K562 (cell line): Measurements from ENCODE around the gene CCR7. TPM values are rescaled to one million over a fixed set of nuclear protein-coding genes. Genes with fewer than 3 reads are reported as not detected.

Experiments
- ATAC-seq: fragments of 200-7000 bp; cut with Tn5 transposase; 3 replicates; pipeline ENCODE4 v1.9.1; 2020; ENCODE audit warnings: moderate library complexity
- BruUV-seq: library from RNA; stranded (reverse); fragments of 400-500 nt; replicated peaks from 2 replicates; lab custom pipeline; 2021; lab: Mats Ljungman, UMichigan
- CTCF ChIA-PET: fragments of 300-600 bp; formaldehyde crosslinking; extraction: SDS; loops from one replicate; lab custom pipeline; 2021; ENCODE audit warnings: low intra/inter-chr PET ratio; lab: Yijun Ruan, JAX
- POLR2A ChIA-PET: fragments of 300-600, 350-650 bp; sonication (Branson Sonifier 250); formaldehyde crosslinking; extraction: SDS; loops from one replicate; lab custom pipeline; 2021; ENCODE audit warnings: antibody characterized with exemption, inconsistent platforms; lab: Yijun Ruan, JAX
- DNase-seq, 4 experiments: peaks; one replicate each; pipeline versions ENCODE4 v3.0.0 to v3.0.0-alpha.2; 2011 to 2018; ENCODE audit warnings: low spot score in 3 of 4, mixed read lengths in 3 of 4; ENCODE audit errors: extremely low read depth in 1 of 4
- FAIRE-seq: peaks from 2 replicates; lab custom pipeline; 2011; peaks lifted over from hg19 to GRCh38; lab: Jason Lieb, UNC
- H2AFZ ChIP-seq: 2 replicates; pipeline ENCODE4 v1.6.0; 2011; ENCODE audit warnings: low read depth, low read length, control low read depth, inconsistent platforms
- H3K27ac ChIP-seq: fragments of 200-600 bp; 3 replicates; pipeline ENCODE4 v1.8.0; 2011; ENCODE audit warnings: low read depth, mild to moderate bottlenecking, control low read depth, inconsistent platforms, low read length, moderate library complexity, mixed read lengths; ENCODE audit errors: extremely low read depth
- H3K27me3 ChIP-seq, 2 experiments: fragments of 300-600 bp in 1 of 2; 2 replicates in 1 of 2; 3 replicates in 1 of 2; pipeline versions ENCODE4 v1.6.0 to v1.8.0; 2011; ENCODE audit warnings: inconsistent platforms in 2 of 2, low read length in 2 of 2, mild to moderate bottlenecking in 1 of 2, mixed read lengths in 1 of 2, moderate library complexity in 1 of 2; ENCODE audit not compliant: control insufficient read depth in 2 of 2, insufficient read depth in 2 of 2
- H3K36me3 ChIP-seq: fragments of 300-600 bp; 3 replicates; pipeline ENCODE4 v1.8.0; 2011; ENCODE audit warnings: mild to moderate bottlenecking, low read length, inconsistent platforms; ENCODE audit not compliant: control insufficient read depth, insufficient read depth
- H3K4me1 ChIP-seq, 2 experiments: fragments of 200-600 bp in 1 of 2; replicated peaks in 1 of 2; 2 replicates in 1 of 2; 3 replicates in 1 of 2; pipeline versions ENCODE4 v1.5.1 to v1.8.0; 2011; ENCODE audit warnings: inconsistent platforms in 2 of 2, low read length in 2 of 2, mild to moderate bottlenecking in 1 of 2, mixed read lengths in 1 of 2, moderate library complexity in 1 of 2; ENCODE audit not compliant: control insufficient read depth in 2 of 2, insufficient read depth in 2 of 2
- H3K4me2 ChIP-seq: 2 replicates; pipeline ENCODE4 v1.6.1; 2011; ENCODE audit warnings: low read length, control low read depth, inconsistent platforms, mixed read lengths; ENCODE audit not compliant: insufficient read depth
- H3K4me3 ChIP-seq: fragments of 200-600 bp; sonication (generic), shearing (Covaris generic); 2 replicates; pipeline ENCODE4 v1.5.1; 2016; ENCODE audit warnings: control low read depth, inconsistent platforms
- H3K79me2 ChIP-seq: fragments of 200-600 bp; 3 replicates; pipeline ENCODE4 v1.8.0; 2011; ENCODE audit warnings: low read length, inconsistent platforms; ENCODE audit not compliant: control insufficient read depth, insufficient read depth
- H3K9ac ChIP-seq, 2 experiments: 2 replicates each; pipeline versions ENCODE4 v1.6.0 to v1.6.1; 2011; ENCODE audit warnings: low read depth in 2 of 2, low read length in 2 of 2, control low read depth in 1 of 2, inconsistent platforms in 1 of 2, mild to moderate bottlenecking in 1 of 2, mixed read lengths in 1 of 2; ENCODE audit not compliant: insufficient read depth in 1 of 2
- H3K9me1 ChIP-seq: one replicate; pipeline ENCODE4 v1.6.0; 2011; ENCODE audit warnings: inconsistent platforms, mild to moderate bottlenecking, low read length, moderate library complexity; ENCODE audit not compliant: control insufficient read depth, insufficient read depth
- H3K9me3 ChIP-seq: replicated peaks from 2 replicates; pipeline ENCODE4 v1.5.1; 2011; ENCODE audit warnings: low read depth, low read length, inconsistent platforms; ENCODE audit not compliant: control insufficient read depth, insufficient read depth
- H4K20me1 ChIP-seq: replicated peaks from 2 replicates; pipeline ENCODE4 v1.6.1; 2011; ENCODE audit warnings: low read length, inconsistent platforms, mixed read lengths; ENCODE audit not compliant: control insufficient read depth, insufficient read depth
- ADNP ChIP-seq: fragments of 200-800 bp; sonication (Bioruptor generic); IDR thresholded peaks from 2 replicates; pipeline ENCODE4 v1.6.1; 2016; ENCODE audit warnings: missing genetic modification characterization, missing compliant biosample characterization
- ARNT ChIP-seq, 2 experiments: fragments of 450-650 bp; IDR thresholded peaks; 2 replicates each; pipeline ENCODE4 v1.6.1; 2016; ENCODE audit warnings: mild to moderate bottlenecking in 1 of 2
- ATF1 ChIP-seq, 2 experiments: fragments of 450-650 bp in 1 of 2; IDR thresholded peaks; 2 replicates each; pipeline ENCODE4 v1.6.1; 2016; ENCODE audit warnings: missing compliant biosample characterization in 1 of 2, missing genetic modification characterization in 1 of 2
- BCOR ChIP-seq: fragments of 450-650 bp; IDR thresholded peaks from 2 replicates; pipeline ENCODE4 v1.6.1; 2016
- DACH1 ChIP-seq: fragments of 450-650 bp; IDR thresholded peaks from 2 replicates; pipeline ENCODE4 v1.6.1; 2018; ENCODE audit not compliant: partially characterized antibody
- ESRRA ChIP-seq: fragments of 450-650 bp; IDR thresholded peaks from 2 replicates; pipeline ENCODE4 v1.6.1; 2014; ENCODE audit warnings: low read depth, mild to moderate bottlenecking, moderate library complexity, borderline replicate concordance
- HDGF ChIP-seq: fragments of 450-650 bp; IDR thresholded peaks from 2 replicates; pipeline ENCODE4 v1.6.1; 2016
- IFI16 ChIP-seq: fragments of 250-450 bp; sonication (Bioruptor Pico); IDR thresholded peaks from 2 replicates; pipeline ENCODE4 v2.1.2; 2022; ENCODE audit warnings: mild to moderate bottlenecking, inconsistent platforms
- LARP7 ChIP-seq: fragments of 450-650 bp; IDR thresholded peaks from 2 replicates; pipeline ENCODE4 v1.6.1; 2016
- NFATC3 ChIP-seq: fragments of 450-650 bp; IDR thresholded peaks from 2 replicates; pipeline ENCODE4 v1.6.1; 2017; ENCODE audit warnings: mild to moderate bottlenecking
- NFYB ChIP-seq: IDR thresholded peaks from 2 replicates; pipeline ENCODE4 v1.6.1; 2011; ENCODE audit warnings: mild to moderate bottlenecking, moderate library complexity; ENCODE audit not compliant: insufficient read length; ENCODE audit errors: extremely low read depth
- PHB2 ChIP-seq: fragments of 450-650 bp; IDR thresholded peaks from 2 replicates; pipeline ENCODE4 v1.6.1; 2017; ENCODE audit warnings: low read depth
- RCOR1 ChIP-seq, 2 experiments: IDR thresholded peaks; 2 replicates each; pipeline ENCODE4 v1.6.1; 2012; ENCODE audit warnings: low read depth in 2 of 2, low read length in 2 of 2, borderline replicate concordance in 1 of 2, improper control_type of control experiment in 1 of 2
- SLC30A9 ChIP-seq: fragments of 250-450 bp; sonication (Bioruptor Pico); IDR thresholded peaks from 2 replicates; pipeline ENCODE4 v1.8.0; 2022; ENCODE audit warnings: mild to moderate bottlenecking, moderate library complexity
- SRSF1 ChIP-seq: fragments of 200-400 bp; formaldehyde crosslinking; IDR thresholded peaks from 2 replicates; pipeline ENCODE4 v1.6.1; 2017; ENCODE audit warnings: mild to moderate bottlenecking, low read depth, low read length, moderate library complexity
- TCF3 ChIP-seq: sonication (generic); formaldehyde crosslinking; IDR thresholded peaks from 2 replicates; pipeline ENCODE4 v1.4.0; 2020; ENCODE audit warnings: mild to moderate bottlenecking, missing genetic modification reagents
- TRIM24 ChIP-seq, 2 experiments: fragments of 450-650 bp; IDR thresholded peaks; 2 replicates each; pipeline ENCODE4 v1.6.1; 2016
- WHSC1 ChIP-seq: IDR thresholded peaks from one replicate; pipeline ENCODE4 v1.6.1; 2012; ENCODE audit warnings: low read length, control low read depth, inconsistent platforms
- ZFP36 ChIP-seq: fragments of 150-350 bp; IDR thresholded peaks from 2 replicates; pipeline ENCODE4 v1.6.1; 2018; ENCODE audit warnings: low read length, low read depth; ENCODE audit not compliant: partially characterized antibody
- ZNF165 ChIP-seq: fragments of 250-450 bp; sonication (Bioruptor Pico); IDR thresholded peaks from 2 replicates; pipeline ENCODE4 v1.4.0; 2020; ENCODE audit warnings: borderline replicate concordance
- ZNF184 ChIP-seq: sonication (generic); formaldehyde crosslinking; IDR thresholded peaks from 2 replicates; pipeline ENCODE4 v1.5.0; 2020; ENCODE audit warnings: missing genetic modification reagents
- ZNF764 ChIP-seq: fragments of 250-450 bp; sonication (Bioruptor Pico); IDR thresholded peaks from 2 replicates; pipeline ENCODE4 v1.4.0; 2020; ENCODE audit warnings: low read depth, mild to moderate bottlenecking, moderate library complexity
- WGBS: fragments of 100-300 bp; shearing (Covaris generic); methylation state at CpG from one replicate; pipeline ENCODE4 v1.1.6; 2016; ENCODE audit warnings: low coverage, mixed read lengths; ENCODE audit not compliant: insufficient coverage; ENCODE audit errors: missing lambda C conversion rate; 5-methylcytosine and 5-hydroxymethylcytosine counted together
- in situ Hi-C: fragments of 300-500 bp; cut with MboI; formaldehyde crosslinking; loops from 4 replicates; pipeline ENCODE4 v1.15.0; 2018; ENCODE audit warnings: inconsistent platforms, mixed read lengths
- intact Hi-C: fragments of 100-400 bp; cut with micrococcal nuclease; formaldehyde crosslinking; loops from 2 replicates; pipeline ENCODE4 v1.14.2; 2022
- polyA plus RNA-seq, 8 experiments: library from polyadenylated mRNA; depleted of rRNA in 4 of 8; stranded (reverse) in 5 of 8; unstranded in 3 of 8; fragments of >200 nt; fragmentation: Nextera tagmentation in 2 of 8; fragmentation: Illumina TruSeq in 1 of 8; extraction: Ambion mirVana in 2 of 8; extraction: Trizol in 1 of 8; gene quantifications; 2 replicates each; pipeline versions ENCODE4 v1.2.1 to v1.2.3, GENCODE V29; 2011 to 2014; ENCODE audit warnings: inconsistent platforms in 1 of 8, missing spikeins in 1 of 8
- total RNA-seq, 7 experiments: library from RNA; depleted of rRNA in 6 of 7; stranded (reverse); fragments of >200 nt in 6 of 7; fragmentation: Illumina TruSeq in 2 of 7; extraction: Trizol in 2 of 7; gene quantifications; 2 replicates each; pipeline versions ENCODE4 v1.2.1 to v1.2.3, GENCODE V29; 2011 to 2021; ENCODE audit warnings: low replicate concordance in 1 of 7
- TF ChIP-seq, protein P1 (sequence below), 2 experiments: fragments of 450-650 bp in 1 of 2; sonication (generic) in 1 of 2; formaldehyde crosslinking in 1 of 2; IDR thresholded peaks in 1 of 2; conservative IDR thresholded peaks in 1 of 2; 2 replicates each; pipeline versions ENCODE4 v1.6.1 to v1.8.1; 2016 to 2023; ENCODE audit warnings: mild to moderate bottlenecking in 2 of 2, moderate library complexity in 2 of 2, inconsistent platforms in 1 of 2, missing genetic modification reagents in 1 of 2
- TF ChIP-seq, protein P2 (sequence below): fragments of 250-450 bp; sonication (Bioruptor Pico); IDR thresholded peaks from 2 replicates; pipeline ENCODE4 v1.4.0; 2020

The CCR7 gene
- total and polyA plus RNA-seq, 9 of the 15 experiments (the other 6 are each of a cell fraction or from before 2014, with no cell fraction given): 0.14 to 1.4 (median 0.56) TPM

GRCh38 chr17:40551091-40551878 lies 14.0 kb downstream of the CCR7 start:
- CTCF ChIA-PET: no interaction called here
- intact Hi-C loops (no loop called here), in situ Hi-C loops (no loop called here)
- no peak for ATAC-seq
- H3K9me1 ChIP-seq: no peaks in the 10 kb centered on the region
- peak overlapping the region in 1 of 2 experiments; percentile 11; a peak in 1 of 4 replicates for H3K9ac ChIP-seq
- POLR2A ChIA-PET: interaction anchor here (0.6 to 1.1 kb wide), 4 partner anchors 13 to 1314 kb away, joined by 3 read pairs; no protein-coding TSS in a partner anchor
- no peaks in the 10 kb centered on the region for H4K20me1 ChIP-seq
- no peak overlapping the region for H3K4me2 ChIP-seq
- BruUV-seq: no TSS peak
- H3K27me3 ChIP-seq: no peaks in the 10 kb centered on the region
- no peak overlapping the region for H3K4me3 ChIP-seq
- no peak overlapping the region for H2AFZ ChIP-seq
- no peaks in the 10 kb centered on the region for H3K79me2 ChIP-seq
- WGBS: 53% methylated on average over 6 of the region's 6 CpGs
- H3K4me1 ChIP-seq: peaks cover 36 to 38% of the 10 kb centered on the region in 2 experiments
- no peak for FAIRE-seq
- no peaks in the 10 kb centered on the region for H3K36me3 ChIP-seq
- H3K27ac ChIP-seq: no peak overlapping the region
- H3K9me3 ChIP-seq: no peaks in the 10 kb centered on the region
- DNase-seq: peak in 1 of 4 experiments; percentile 3
- peak; percentile 65; the same call in 1 of the 2 replicates for TF ChIP-seq ADNP (tag)
- no peak for TF ChIP-seq ZFP36
- no peak for TF ChIP-seq DACH1
- TF ChIP-seq WHSC1: no peak
- TF ChIP-seq, protein P1, sequence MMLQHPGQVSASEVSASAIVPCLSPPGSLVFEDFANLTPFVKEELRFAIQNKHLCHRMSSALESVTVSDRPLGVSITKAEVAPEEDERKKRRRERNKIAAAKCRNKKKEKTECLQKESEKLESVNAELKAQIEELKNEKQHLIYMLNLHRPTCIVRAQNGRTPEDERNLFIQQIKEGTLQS (IDR thresholded peaks at IDR 0.05): no peak
- TF ChIP-seq, protein P1 (CRISPR knock-in tag; conservative IDR thresholded peaks at IDR 0.05): no peak
- no peak for TF ChIP-seq ZNF184 (CRISPR knock-in tag)
- no peak for TF ChIP-seq TRIM24 (IDR thresholded peaks at IDR 0.05)
- TF ChIP-seq, protein P2, sequence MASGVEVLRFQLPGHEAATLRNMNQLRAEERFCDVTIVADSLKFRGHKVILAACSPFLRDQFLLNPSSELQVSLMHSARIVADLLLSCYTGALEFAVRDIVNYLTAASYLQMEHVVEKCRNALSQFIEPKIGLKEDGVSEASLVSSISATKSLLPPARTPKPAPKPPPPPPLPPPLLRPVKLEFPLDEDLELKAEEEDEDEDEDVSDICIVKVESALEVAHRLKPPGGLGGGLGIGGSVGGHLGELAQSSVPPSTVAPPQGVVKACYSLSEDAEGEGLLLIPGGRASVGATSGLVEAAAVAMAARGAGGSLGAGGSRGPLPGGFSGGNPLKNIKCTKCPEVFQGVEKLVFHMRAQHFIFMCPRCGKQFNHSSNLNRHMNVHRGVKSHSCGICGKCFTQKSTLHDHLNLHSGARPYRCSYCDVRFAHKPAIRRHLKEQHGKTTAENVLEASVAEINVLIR (CRISPR knock-in tag): no peak
- peak in 1 of 2 experiments; percentile 65; a peak in 2 of 4 replicates for TF ChIP-seq RCOR1 (IDR thresholded peaks at IDR 0.05; ENCODE audit: borderline replicate concordance in 1 of 2, low read depth in 2 of 2, low read length in 2 of 2)
- no peak for TF ChIP-seq PHB2
- TF ChIP-seq ZNF165 (CRISPR knock-in tag): no peak
- TF ChIP-seq BCOR: peak; percentile 93
- TF ChIP-seq NFYB: no peak
- no peak for TF ChIP-seq ARNT (IDR thresholded peaks at IDR 0.05)
- no peak for TF ChIP-seq SLC30A9 (CRISPR knock-in tag)
- TF ChIP-seq LARP7: no peak
- no peak for TF ChIP-seq SRSF1
- TF ChIP-seq IFI16 (CRISPR knock-in tag): no peak
- TF ChIP-seq HDGF: no peak
- TF ChIP-seq ATF1 (CRISPR knock-in tag; IDR thresholded peaks at IDR 0.05): no peak
- TF ChIP-seq ATF1 (tag; IDR thresholded peaks at IDR 0.05): no peak
- TF ChIP-seq TCF3 (CRISPR knock-in tag): no peak
- TF ChIP-seq ZNF764: no peak
- 0 out of 2 replicates have a peak, but pooled peaks have one; percentile 18 for TF ChIP-seq ESRRA
- no peak for TF ChIP-seq NFATC3
